ENCODE data around the gene RASL10A.

DNA sequence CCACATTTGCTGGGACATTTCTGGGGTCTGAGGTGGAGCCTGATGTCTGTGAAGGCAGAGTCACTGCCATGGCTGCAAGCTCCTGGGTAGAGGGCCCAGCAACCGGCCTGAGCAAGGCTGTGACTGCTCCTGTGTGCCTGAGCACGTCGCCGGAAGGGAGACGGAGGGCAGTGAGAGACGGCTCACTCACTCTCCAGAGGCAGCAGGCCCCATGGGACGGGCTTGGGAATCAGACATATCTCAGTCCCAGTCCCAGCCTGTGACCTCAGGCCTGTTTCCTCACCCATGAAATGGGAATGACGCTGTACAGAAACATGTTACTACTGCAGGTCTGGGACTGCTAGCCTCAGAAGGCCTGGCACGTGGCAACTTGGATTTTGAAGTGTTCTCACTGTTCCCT is 36.4 kb upstream of the RASL10A start:
- TF ChIP-seq CREB1 (CRISPR knock-in tag; IDR thresholded peaks at IDR 0.05; ENCODE audit: low read depth) (no peak), POLR2AphosphoS5 (IDR thresholded peaks at IDR 0.05; ENCODE audit: low read depth) (no peak), EZH2phosphoT487 (IDR thresholded peaks at IDR 0.05; ENCODE audit: unreplicated experiment) (no peak), EZH2 (IDR thresholded peaks at IDR 0.05; ENCODE audit: low read depth, unreplicated experiment) (no peak), ZNF114 (CRISPR knock-in tag; IDR thresholded peaks at IDR 0.05) (no peak), ZNF331 (CRISPR knock-in tag; IDR thresholded peaks at IDR 0.05; ENCODE audit: low read depth) (no peak), JUNB (IDR thresholded peaks at IDR 0.05; ENCODE audit: unreplicated experiment) (no peak)
- TF ChIP-seq, protein P1, sequence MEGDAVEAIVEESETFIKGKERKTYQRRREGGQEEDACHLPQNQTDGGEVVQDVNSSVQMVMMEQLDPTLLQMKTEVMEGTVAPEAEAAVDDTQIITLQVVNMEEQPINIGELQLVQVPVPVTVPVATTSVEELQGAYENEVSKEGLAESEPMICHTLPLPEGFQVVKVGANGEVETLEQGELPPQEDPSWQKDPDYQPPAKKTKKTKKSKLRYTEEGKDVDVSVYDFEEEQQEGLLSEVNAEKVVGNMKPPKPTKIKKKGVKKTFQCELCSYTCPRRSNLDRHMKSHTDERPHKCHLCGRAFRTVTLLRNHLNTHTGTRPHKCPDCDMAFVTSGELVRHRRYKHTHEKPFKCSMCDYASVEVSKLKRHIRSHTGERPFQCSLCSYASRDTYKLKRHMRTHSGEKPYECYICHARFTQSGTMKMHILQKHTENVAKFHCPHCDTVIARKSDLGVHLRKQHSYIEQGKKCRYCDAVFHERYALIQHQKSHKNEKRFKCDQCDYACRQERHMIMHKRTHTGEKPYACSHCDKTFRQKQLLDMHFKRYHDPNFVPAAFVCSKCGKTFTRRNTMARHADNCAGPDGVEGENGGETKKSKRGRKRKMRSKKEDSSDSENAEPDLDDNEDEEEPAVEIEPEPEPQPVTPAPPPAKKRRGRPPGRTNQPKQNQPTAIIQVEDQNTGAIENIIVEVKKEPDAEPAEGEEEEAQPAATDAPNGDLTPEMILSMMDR (conservative IDR thresholded peaks at IDR 0.05; ENCODE audit: low read depth in 2 of 2), result no peak
- TF ChIP-seq, protein P2, sequence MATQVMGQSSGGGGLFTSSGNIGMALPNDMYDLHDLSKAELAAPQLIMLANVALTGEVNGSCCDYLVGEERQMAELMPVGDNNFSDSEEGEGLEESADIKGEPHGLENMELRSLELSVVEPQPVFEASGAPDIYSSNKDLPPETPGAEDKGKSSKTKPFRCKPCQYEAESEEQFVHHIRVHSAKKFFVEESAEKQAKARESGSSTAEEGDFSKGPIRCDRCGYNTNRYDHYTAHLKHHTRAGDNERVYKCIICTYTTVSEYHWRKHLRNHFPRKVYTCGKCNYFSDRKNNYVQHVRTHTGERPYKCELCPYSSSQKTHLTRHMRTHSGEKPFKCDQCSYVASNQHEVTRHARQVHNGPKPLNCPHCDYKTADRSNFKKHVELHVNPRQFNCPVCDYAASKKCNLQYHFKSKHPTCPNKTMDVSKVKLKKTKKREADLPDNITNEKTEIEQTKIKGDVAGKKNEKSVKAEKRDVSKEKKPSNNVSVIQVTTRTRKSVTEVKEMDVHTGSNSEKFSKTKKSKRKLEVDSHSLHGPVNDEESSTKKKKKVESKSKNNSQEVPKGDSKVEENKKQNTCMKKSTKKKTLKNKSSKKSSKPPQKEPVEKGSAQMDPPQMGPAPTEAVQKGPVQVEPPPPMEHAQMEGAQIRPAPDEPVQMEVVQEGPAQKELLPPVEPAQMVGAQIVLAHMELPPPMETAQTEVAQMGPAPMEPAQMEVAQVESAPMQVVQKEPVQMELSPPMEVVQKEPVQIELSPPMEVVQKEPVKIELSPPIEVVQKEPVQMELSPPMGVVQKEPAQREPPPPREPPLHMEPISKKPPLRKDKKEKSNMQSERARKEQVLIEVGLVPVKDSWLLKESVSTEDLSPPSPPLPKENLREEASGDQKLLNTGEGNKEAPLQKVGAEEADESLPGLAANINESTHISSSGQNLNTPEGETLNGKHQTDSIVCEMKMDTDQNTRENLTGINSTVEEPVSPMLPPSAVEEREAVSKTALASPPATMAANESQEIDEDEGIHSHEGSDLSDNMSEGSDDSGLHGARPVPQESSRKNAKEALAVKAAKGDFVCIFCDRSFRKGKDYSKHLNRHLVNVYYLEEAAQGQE (IDR thresholded peaks at IDR 0.05; ENCODE audit: unreplicated experiment), result no peak
- TF ChIP-seq, protein P3, sequence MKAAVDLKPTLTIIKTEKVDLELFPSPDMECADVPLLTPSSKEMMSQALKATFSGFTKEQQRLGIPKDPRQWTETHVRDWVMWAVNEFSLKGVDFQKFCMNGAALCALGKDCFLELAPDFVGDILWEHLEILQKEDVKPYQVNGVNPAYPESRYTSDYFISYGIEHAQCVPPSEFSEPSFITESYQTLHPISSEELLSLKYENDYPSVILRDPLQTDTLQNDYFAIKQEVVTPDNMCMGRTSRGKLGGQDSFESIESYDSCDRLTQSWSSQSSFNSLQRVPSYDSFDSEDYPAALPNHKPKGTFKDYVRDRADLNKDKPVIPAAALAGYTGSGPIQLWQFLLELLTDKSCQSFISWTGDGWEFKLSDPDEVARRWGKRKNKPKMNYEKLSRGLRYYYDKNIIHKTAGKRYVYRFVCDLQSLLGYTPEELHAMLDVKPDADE (IDR thresholded peaks at IDR 0.05), result no peak

Data from GM23338 (cell line).